Ishikawa (cell line): ENCODE results near the gene ATAD3C.

Source experiments
- CEBPB ChIP-seq: IDR thresholded peaks from 2 replicates; pipeline ENCODE4 v1.6.1; 2012
- CREB1 ChIP-seq: IDR thresholded peaks from 2 replicates; pipeline ENCODE4 v1.6.1; 2012; ENCODE audit warnings: low read depth
- EGR1 ChIP-seq: IDR thresholded peaks from 2 replicates; pipeline ENCODE4 v1.6.1; 2012
- EP300 ChIP-seq: IDR thresholded peaks from 2 replicates; pipeline ENCODE4 v1.6.1; 2012; ENCODE audit warnings: borderline replicate concordance
- FOXM1 ChIP-seq: IDR thresholded peaks from 2 replicates; pipeline ENCODE4 v1.6.1; 2012; ENCODE audit warnings: low read depth, borderline replicate concordance
- NFIC ChIP-seq: IDR thresholded peaks from 2 replicates; pipeline ENCODE4 v1.6.1; 2012
- RAD21 ChIP-seq: IDR thresholded peaks from 2 replicates; pipeline ENCODE4 v1.6.1; 2012; ENCODE audit warnings: low read depth
- TAF1 ChIP-seq: IDR thresholded peaks from 2 replicates; pipeline ENCODE4 v1.6.1; 2012; ENCODE audit warnings: low read depth, mild to moderate bottlenecking
- TCF12 ChIP-seq: IDR thresholded peaks from 2 replicates; pipeline ENCODE4 v1.6.1; 2012; ENCODE audit warnings: low read depth
- TEAD4 ChIP-seq: IDR thresholded peaks from 2 replicates; pipeline ENCODE4 v1.6.1; 2012
- YY1 ChIP-seq: IDR thresholded peaks from 2 replicates; pipeline ENCODE4 v1.6.1; 2012; ENCODE audit warnings: low read depth
- ZBTB7A ChIP-seq: IDR thresholded peaks from 2 replicates; pipeline ENCODE4 v1.6.1; 2012; ENCODE audit warnings: low read depth
- TF ChIP-seq, protein P1 (sequence below): IDR thresholded peaks from 2 replicates; pipeline ENCODE4 v1.6.1; 2012; ENCODE audit warnings: low read depth, mild to moderate bottlenecking
- TF ChIP-seq, protein P2 (sequence below): IDR thresholded peaks from 2 replicates; pipeline ENCODE4 v1.6.1; 2012
- TF ChIP-seq, protein P3 (sequence below): IDR thresholded peaks from 2 replicates; pipeline ENCODE4 v1.6.1; 2012

ATAD3C gene

DNA sequence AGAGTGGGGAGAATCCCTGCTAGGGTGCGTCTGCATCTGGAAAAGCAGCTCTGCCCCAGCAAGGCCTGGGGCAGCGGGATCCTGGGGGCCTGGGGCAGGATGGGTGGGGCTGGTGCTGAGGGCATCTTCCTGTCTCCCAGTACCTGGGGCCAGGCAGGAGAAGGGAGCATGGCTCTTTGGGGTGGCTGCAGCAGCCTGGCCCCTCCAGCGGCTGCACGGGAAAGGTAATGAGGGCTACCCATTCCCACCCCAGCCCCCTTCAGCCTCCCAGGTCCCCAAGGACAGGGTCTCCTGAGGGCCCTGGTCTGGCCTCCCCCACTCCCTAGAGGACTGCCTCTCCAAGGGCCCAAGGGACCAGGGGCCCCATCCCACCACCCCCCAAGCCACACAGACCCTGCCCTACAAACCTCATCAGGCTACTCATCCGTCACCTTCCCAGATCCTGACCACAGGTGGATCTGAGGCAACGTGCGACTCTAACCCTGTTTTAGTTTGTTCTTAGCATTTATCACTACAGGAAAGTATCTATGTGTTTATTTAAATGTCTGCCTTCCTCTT, 27.5 kb upstream of the ATAD3C start:
- TF ChIP-seq, protein P1, sequence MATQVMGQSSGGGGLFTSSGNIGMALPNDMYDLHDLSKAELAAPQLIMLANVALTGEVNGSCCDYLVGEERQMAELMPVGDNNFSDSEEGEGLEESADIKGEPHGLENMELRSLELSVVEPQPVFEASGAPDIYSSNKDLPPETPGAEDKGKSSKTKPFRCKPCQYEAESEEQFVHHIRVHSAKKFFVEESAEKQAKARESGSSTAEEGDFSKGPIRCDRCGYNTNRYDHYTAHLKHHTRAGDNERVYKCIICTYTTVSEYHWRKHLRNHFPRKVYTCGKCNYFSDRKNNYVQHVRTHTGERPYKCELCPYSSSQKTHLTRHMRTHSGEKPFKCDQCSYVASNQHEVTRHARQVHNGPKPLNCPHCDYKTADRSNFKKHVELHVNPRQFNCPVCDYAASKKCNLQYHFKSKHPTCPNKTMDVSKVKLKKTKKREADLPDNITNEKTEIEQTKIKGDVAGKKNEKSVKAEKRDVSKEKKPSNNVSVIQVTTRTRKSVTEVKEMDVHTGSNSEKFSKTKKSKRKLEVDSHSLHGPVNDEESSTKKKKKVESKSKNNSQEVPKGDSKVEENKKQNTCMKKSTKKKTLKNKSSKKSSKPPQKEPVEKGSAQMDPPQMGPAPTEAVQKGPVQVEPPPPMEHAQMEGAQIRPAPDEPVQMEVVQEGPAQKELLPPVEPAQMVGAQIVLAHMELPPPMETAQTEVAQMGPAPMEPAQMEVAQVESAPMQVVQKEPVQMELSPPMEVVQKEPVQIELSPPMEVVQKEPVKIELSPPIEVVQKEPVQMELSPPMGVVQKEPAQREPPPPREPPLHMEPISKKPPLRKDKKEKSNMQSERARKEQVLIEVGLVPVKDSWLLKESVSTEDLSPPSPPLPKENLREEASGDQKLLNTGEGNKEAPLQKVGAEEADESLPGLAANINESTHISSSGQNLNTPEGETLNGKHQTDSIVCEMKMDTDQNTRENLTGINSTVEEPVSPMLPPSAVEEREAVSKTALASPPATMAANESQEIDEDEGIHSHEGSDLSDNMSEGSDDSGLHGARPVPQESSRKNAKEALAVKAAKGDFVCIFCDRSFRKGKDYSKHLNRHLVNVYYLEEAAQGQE, result no peak
- TF ChIP-seq CEBPB, result no peak
- TF ChIP-seq, protein P2, sequence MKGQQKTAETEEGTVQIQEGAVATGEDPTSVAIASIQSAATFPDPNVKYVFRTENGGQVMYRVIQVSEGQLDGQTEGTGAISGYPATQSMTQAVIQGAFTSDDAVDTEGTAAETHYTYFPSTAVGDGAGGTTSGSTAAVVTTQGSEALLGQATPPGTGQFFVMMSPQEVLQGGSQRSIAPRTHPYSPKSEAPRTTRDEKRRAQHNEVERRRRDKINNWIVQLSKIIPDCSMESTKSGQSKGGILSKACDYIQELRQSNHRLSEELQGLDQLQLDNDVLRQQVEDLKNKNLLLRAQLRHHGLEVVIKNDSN, result no peak
- TF ChIP-seq YY1, result no peak
- no peak for TF ChIP-seq RAD21
- TF ChIP-seq EGR1, result no peak
- TF ChIP-seq EP300, result no peak
- TF ChIP-seq TEAD4, result no peak
- TF ChIP-seq TCF12, result no peak
- TF ChIP-seq CREB1, result no peak
- TF ChIP-seq, protein P3, sequence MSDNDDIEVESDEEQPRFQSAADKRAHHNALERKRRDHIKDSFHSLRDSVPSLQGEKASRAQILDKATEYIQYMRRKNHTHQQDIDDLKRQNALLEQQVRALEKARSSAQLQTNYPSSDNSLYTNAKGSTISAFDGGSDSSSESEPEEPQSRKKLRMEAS, result no peak
- no peak for TF ChIP-seq NFIC
- no peak for TF ChIP-seq TAF1
- no peak for TF ChIP-seq FOXM1

DNA sequence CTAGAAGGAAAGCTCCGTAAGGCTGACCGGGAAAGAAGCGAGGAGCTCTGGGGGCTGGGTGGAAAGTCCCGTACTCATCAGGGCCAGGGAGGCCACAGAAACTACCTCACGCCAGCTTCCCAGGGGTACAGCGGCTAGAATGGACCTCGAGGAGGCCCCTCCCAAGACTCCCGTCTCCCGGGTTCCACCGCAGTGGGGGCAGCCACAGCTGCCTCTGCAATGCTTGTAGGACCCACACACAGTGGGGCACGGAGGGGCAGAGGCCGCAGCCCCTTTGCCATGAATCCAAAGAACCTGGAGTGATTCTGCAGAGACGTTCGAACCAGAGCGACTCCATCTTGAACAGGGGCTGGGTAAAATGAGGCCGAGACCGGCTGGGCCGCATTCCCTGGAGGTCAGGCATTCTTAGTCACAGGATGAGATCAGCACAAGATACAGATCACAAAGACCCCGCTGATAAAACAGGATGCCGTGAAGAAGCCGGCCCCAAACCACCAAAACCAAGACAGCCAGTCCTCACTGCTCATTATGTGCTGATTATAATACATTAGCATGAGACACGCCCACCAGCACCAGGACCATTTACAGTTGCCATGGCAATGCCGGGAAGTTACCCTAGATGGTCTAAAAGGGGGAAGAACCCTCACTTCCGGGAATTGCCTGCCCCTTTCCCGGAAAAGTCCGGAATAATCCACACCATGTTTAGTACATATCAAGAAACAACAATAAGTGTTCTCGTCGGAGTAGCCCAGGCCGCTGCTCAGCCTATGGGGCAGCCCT, 26.8 kb upstream of the ATAD3C start:
- TF ChIP-seq FOXM1 (no peak), YY1 (0 out of 2 replicates have a peak, but pooled peaks have one; percentile 65), TEAD4 (peak; percentile 74), TCF12 (no peak), ZBTB7A (0 out of 2 replicates have a peak, but pooled peaks have one; percentile 39)

DNA sequence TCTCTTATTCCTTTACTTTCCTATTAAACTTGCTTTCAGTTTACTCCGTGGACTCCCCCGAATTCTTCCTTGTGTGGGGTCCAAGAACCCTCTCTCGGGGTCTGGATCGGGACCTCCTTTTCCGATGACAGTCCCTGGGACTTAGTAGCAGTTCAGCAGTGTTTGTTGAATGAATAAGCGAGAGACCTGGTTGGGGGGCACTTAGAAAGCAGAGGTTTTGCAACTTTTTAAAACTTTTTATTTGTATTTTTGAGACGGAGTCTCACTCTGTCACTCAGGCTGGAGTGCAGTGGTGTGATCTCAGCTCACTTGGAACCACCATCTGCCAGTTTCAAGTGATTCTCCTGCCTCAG, 26.3 kb upstream of the ATAD3C start:
- no peak for TF ChIP-seq CEBPB
- TF ChIP-seq ZBTB7A, result no peak
- TF ChIP-seq, protein P1, result no peak
- no peak for TF ChIP-seq EP300
- TF ChIP-seq, protein P3, result no peak
- no peak for TF ChIP-seq TCF12
- TF ChIP-seq, protein P2, result no peak
- no peak for TF ChIP-seq YY1
- TF ChIP-seq NFIC, result no peak
- TF ChIP-seq RAD21, result no peak
- TF ChIP-seq FOXM1, result no peak
- no peak for TF ChIP-seq TAF1
- no peak for TF ChIP-seq CREB1
- TF ChIP-seq EGR1, result no peak
- TF ChIP-seq TEAD4, result no peak

DNA sequence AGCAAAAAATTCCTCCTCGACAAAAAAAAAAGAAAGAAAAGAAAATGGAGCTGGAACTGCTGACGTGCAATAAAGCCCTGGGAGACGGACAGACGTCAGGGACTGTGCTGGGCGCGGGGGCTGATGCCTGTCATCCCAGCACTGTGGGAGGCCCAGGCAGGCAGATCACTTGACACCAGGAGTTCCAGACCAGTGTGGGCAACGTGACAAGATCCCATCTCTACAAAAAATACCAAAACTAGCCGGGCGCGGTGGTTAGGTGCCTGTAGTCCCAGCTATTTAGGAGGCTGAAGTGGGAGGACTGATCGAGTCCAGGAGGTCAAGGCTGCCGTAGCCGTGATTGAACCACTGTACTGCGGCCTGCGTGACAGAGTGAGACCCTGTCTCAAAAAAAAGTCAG, 24.8 kb upstream of the ATAD3C start:
- TF ChIP-seq ZBTB7A, result no peak
- no peak for TF ChIP-seq YY1
- TF ChIP-seq TEAD4, result no peak
- no peak for TF ChIP-seq EGR1
- no peak for TF ChIP-seq TAF1
- TF ChIP-seq NFIC, result no peak
- TF ChIP-seq EP300, result no peak
- TF ChIP-seq, protein P2, result no peak
- TF ChIP-seq, protein P3, result no peak
- TF ChIP-seq TCF12, result no peak
- TF ChIP-seq RAD21, result no peak
- TF ChIP-seq CREB1, result no peak
- TF ChIP-seq, protein P1, result no peak
- no peak for TF ChIP-seq CEBPB
